ENCODE results near the gene PKD1L1.

Gene PKD1L1

DNA sequence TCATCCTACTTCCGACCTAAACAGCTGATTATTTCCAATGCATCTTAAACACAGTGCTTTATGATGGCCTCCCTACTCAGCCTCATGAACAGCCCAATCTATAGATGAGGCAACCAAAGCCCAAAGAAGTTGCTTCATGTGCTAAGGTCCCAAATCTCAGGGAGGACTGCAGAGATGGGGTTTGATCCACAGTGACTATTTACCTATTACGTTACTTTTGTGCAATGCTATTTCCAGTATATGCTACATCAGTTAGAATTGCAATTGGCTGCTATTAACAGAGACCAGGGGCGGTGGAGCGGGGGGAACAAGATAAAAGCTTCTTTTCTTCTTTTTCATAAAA is 213.3 kb downstream of the PKD1L1 start:
- no peak for DNase-seq (ENCODE audit: low spot score)

DNA sequence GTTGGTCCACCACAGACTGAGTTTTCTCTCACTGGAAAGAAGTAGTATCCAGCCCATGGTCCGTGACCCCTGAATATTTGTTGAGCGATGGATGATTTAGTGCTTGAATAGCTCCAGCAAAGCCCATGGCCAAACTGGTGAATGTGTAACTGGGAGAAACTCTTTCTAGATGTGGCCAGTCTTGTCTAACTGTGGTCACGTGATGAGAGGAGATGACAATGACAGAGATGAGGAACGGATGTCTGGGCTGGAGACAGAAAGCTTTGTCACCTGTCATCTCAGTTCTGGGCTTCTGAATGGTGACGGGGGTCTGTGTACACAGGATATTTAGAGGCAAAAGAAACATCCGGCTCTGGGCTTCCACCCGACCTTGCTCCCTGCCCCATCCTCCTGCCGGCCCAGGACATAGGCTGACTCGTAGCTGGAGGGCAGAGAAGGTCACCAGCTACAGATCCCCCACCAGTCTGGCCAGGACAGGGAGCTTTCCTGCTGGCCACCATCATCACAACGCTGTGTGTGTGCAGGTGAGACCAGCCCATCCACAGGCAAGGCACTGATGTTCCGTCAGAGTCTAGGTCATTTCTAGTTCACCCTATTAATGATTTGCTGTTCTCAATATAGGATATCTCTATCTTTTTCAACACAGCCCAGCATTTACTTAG is 213.8 kb downstream of the PKD1L1 start:
- DNase-seq (ENCODE audit: low spot score): no peak

- no peak for DNase-seq (ENCODE audit: low spot score)
Observed at GRCh38 chr7:47730142-47730541, 218.1 kb downstream of the PKD1L1 start.

- DNase-seq (ENCODE audit: low spot score): no peak
Observed at GRCh38 chr7:47726047-47726726, 222.1 kb downstream of the PKD1L1 start.

DNA sequence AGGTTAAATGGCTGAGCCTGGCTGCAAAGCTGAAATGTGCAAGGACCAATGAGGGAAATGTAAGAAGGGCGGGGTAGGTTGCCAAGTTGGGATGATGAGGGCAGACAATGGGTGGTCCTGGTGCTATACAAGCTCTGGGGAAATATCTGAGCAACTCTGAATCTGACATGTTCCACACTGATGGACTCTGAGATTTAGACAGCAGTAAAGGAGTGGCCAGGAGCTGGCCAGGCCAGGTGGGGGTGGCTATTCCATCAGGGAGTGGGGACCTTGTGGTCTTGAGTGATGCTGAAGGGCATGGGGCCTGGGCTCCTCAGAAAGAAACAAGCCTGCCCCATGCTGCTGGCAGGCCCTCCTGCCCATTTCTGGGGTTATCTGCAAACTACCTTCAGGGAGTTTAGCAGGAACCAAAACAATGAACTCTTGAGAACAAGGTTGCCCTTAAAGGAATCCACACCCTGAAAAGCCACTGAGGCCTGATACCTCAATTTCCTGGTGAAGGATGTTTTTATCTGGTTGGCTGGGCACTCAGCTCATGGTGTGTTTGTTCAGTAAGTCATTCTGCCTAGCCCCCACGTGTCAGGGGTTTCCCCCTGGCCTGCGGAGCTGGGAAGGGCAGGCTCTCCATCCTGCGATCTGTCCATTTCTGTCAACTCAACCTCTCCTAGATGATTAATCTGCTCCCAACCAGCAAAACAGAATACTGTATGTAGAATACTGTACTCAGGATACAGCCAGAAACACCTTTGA is 223.1 kb downstream of the PKD1L1 start:
- DNase-seq (ENCODE audit: low spot score): no peak

Data from GM03348 (cell line).